ENCODE data around the gene TRIM63. TPM values are rescaled to one million over a fixed set of nuclear protein-coding genes. Genes with fewer than 3 reads are reported as not detected.

The TRIM63 gene
- polyA plus RNA-seq, 1 experiment: not detected

DNA sequence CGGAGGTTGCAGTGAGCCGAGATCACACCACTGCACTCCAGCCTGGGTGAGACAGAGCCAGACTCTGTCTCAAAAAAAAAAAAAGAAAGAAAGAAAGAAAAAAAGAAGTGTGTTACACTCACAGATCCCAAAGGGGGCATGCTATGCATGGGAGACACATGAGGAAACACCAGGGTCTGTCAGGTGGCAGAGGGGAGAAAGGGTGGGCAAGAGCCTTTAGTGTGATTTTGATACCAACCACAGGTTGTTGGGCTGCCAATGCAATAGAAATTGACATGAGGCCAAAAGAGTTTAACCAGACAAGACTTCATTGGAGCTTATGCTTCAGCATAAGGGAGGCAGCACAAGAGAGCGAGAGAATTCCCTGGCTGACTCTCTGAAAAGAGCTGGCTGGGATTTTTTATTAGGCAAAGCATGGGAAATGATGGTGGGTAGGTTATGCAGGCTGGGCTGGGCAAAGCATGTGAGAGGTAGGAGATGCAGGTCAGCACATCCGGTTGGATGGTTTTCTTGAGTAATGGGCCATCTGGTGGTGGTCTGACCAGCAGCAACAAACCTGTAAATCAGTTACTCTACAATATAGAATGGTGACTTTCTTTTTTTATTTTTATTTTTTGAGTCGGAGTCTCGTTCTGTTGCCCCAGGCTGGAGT, 57.5 kb downstream of the TRIM63 start:
- H3K27me3 ChIP-seq (ENCODE audit: control insufficient read depth, insufficient read depth, low read length): no peaks in the 10 kb centered on the region
- TF ChIP-seq, protein P1, sequence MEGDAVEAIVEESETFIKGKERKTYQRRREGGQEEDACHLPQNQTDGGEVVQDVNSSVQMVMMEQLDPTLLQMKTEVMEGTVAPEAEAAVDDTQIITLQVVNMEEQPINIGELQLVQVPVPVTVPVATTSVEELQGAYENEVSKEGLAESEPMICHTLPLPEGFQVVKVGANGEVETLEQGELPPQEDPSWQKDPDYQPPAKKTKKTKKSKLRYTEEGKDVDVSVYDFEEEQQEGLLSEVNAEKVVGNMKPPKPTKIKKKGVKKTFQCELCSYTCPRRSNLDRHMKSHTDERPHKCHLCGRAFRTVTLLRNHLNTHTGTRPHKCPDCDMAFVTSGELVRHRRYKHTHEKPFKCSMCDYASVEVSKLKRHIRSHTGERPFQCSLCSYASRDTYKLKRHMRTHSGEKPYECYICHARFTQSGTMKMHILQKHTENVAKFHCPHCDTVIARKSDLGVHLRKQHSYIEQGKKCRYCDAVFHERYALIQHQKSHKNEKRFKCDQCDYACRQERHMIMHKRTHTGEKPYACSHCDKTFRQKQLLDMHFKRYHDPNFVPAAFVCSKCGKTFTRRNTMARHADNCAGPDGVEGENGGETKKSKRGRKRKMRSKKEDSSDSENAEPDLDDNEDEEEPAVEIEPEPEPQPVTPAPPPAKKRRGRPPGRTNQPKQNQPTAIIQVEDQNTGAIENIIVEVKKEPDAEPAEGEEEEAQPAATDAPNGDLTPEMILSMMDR (IDR thresholded peaks at IDR 0.05; ENCODE audit: low read depth, low read length): peak; percentile 16; the same call in 1 of the 2 replicates
- ChIA-PET POLR2A (no interaction called here), CTCF (interaction anchor here (1.3 to 1.5 kb wide), 2 partner anchors 13 to 114 kb away, joined by 5 to 6 read pairs; partner anchors contain the start of gene PAFAH2)
- H3K9me3 ChIP-seq (ENCODE audit: control insufficient read depth, insufficient read depth, low read length): no peaks in the 10 kb centered on the region
- no peak overlapping the region for H3K27ac ChIP-seq (ENCODE audit: low read depth, low read length)
- no peak overlapping the region for H3K4me3 ChIP-seq (ENCODE audit: low read depth, low read length)
- no peak for DNase-seq (ENCODE audit: low read depth, low spot score)

- H3K4me3 ChIP-seq (ENCODE audit: low read depth, low read length): no peak overlapping the region
- H3K9me3 ChIP-seq (ENCODE audit: control insufficient read depth, insufficient read depth, low read length): no peaks in the 10 kb centered on the region
- peaks cover 2% of the 10 kb centered on the region for H3K27me3 ChIP-seq (ENCODE audit: control insufficient read depth, insufficient read depth, low read length)
- ChIA-PET CTCF (interaction anchor here (0.6 kb wide), 1 partner anchor 766 kb away, joined by 3 read pairs; no protein-coding TSS in a partner anchor), POLR2A (no interaction called here)
- H3K27ac ChIP-seq (ENCODE audit: low read depth, low read length): no peak overlapping the region
- no peak for DNase-seq (ENCODE audit: low read depth, low spot score)
- TF ChIP-seq, protein P1 (IDR thresholded peaks at IDR 0.05; ENCODE audit: low read depth, low read length): no peak
These were observed 60.7 kb downstream of the TRIM63 start for GRCh38 chr1:26006710-26007109.

GRCh38 chr1:26005434-26006105, 61.9 kb downstream of the TRIM63 start:
- no peaks in the 10 kb centered on the region for H3K9me3 ChIP-seq (ENCODE audit: control insufficient read depth, insufficient read depth, low read length)
- POLR2A ChIA-PET: no interaction called here
- TF ChIP-seq, protein P1 (IDR thresholded peaks at IDR 0.05; ENCODE audit: low read depth, low read length): no peak
- no peak overlapping the region for H3K4me3 ChIP-seq (ENCODE audit: low read depth, low read length)
- peaks cover 2% of the 10 kb centered on the region for H3K27me3 ChIP-seq (ENCODE audit: control insufficient read depth, insufficient read depth, low read length)
- no peak for DNase-seq (ENCODE audit: low read depth, low spot score)
- CTCF ChIA-PET: no interaction called here
- no peak overlapping the region for H3K27ac ChIP-seq (ENCODE audit: low read depth, low read length)

DNA sequence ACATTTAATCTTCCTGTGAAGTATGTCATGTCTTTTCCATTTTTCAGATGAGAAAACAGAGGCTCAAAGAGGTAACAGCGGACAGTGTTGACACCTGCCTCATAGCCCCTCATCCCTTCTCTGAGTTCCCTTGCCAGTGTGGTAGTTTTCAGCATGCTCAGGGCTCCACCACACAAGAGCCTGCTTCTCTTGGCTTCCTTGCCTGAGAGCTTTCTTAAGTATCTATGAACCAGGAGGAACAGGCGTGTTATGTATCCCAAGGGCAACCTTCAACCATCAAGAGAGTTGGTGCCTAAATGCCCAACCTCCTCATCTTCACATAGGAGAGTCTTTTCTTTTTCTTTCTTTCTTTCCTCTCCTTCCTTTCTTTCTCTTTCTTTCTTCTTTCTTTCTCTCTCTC, 63.7 kb downstream of the TRIM63 start:
- H3K27me3 ChIP-seq (ENCODE audit: control insufficient read depth, insufficient read depth, low read length): peaks cover 2% of the 10 kb centered on the region
- POLR2A ChIA-PET: no interaction called here
- no peak for DNase-seq (ENCODE audit: low read depth, low spot score)

More for the DNA sequence above, 63.7 kb downstream of the TRIM63 start:
- TF ChIP-seq, protein P1 (IDR thresholded peaks at IDR 0.05; ENCODE audit: low read depth, low read length): no peak
- Histone ChIP-seq H3K9me3 (ENCODE audit: control insufficient read depth, insufficient read depth, low read length) (no peaks in the 10 kb centered on the region), H3K27ac (ENCODE audit: low read depth, low read length) (no peak overlapping the region), H3K4me3 (ENCODE audit: low read depth, low read length) (no peak overlapping the region)
- CTCF ChIA-PET: interaction anchor here (12.2 kb wide), 1 partner anchor 109 kb away, joined by 214 read pairs; no protein-coding TSS in a partner anchor
